HEK293 (cell line): ENCODE data around the gene RNASEH2A.

Experiments
- KLF8 ChIP-seq: fragments of 450-650 bp; formaldehyde crosslinking; IDR thresholded peaks from 2 replicates; pipeline ENCODE4 v1.5.1; 2016; ENCODE audit warnings: missing biosample characterization, missing genetic modification characterization
- MYNN ChIP-seq: fragments of 450-650 bp; formaldehyde crosslinking; IDR thresholded peaks from 2 replicates; pipeline ENCODE4 v1.5.1; 2016; ENCODE audit warnings: missing biosample characterization, missing genetic modification characterization, borderline replicate concordance
- YY1 ChIP-seq: fragments of 450-650 bp; formaldehyde crosslinking; IDR thresholded peaks from 2 replicates; pipeline ENCODE4 v1.5.1; 2018; ENCODE audit warnings: missing biosample characterization, missing genetic modification characterization
- ZFP37 ChIP-seq: fragments of 450-650 bp; formaldehyde crosslinking; IDR thresholded peaks from 2 replicates; pipeline ENCODE4 v1.5.1; 2016; ENCODE audit warnings: missing biosample characterization, missing genetic modification characterization
- ZIC2 ChIP-seq: fragments of 450-650 bp; formaldehyde crosslinking; IDR thresholded peaks from 2 replicates; pipeline ENCODE4 v1.5.1; 2016; ENCODE audit warnings: missing biosample characterization, missing genetic modification characterization
- ZNF112 ChIP-seq: fragments of 450-650 bp; formaldehyde crosslinking; IDR thresholded peaks from 2 replicates; pipeline ENCODE4 v1.5.0; 2017; ENCODE audit warnings: missing biosample characterization, missing genetic modification characterization
- ZNF302 ChIP-seq: fragments of 450-650 bp; formaldehyde crosslinking; IDR thresholded peaks from 2 replicates; pipeline ENCODE4 v1.5.1; 2016; ENCODE audit warnings: missing biosample characterization, missing genetic modification characterization, low read depth
- ZNF426 ChIP-seq: fragments of 450-650 bp; formaldehyde crosslinking; IDR thresholded peaks from 2 replicates; pipeline ENCODE4 v1.5.1; 2017; ENCODE audit warnings: missing biosample characterization, missing genetic modification characterization, mild to moderate bottlenecking, inconsistent platforms, moderate library complexity
- ZNF473 ChIP-seq: fragments of 450-650 bp; formaldehyde crosslinking; IDR thresholded peaks from 2 replicates; pipeline ENCODE4 v1.5.1; 2017; ENCODE audit warnings: missing biosample characterization, missing genetic modification characterization
- ZNF660 ChIP-seq: fragments of 450-650 bp; IDR thresholded peaks from 2 replicates; pipeline ENCODE4 v1.5.1; 2018; ENCODE audit warnings: missing biosample characterization, mild to moderate bottlenecking, missing genetic modification characterization
- ZNF76 ChIP-seq: fragments of 450-650 bp; formaldehyde crosslinking; IDR thresholded peaks from 2 replicates; pipeline ENCODE4; 2016; ENCODE audit warnings: low read depth, missing biosample characterization, missing genetic modification characterization, borderline replicate concordance
- TF ChIP-seq, protein P1 (sequence below): fragments of 450-650 bp; formaldehyde crosslinking; IDR thresholded peaks from 2 replicates; pipeline ENCODE4; 2016; ENCODE audit warnings: missing biosample characterization, missing genetic modification characterization
- TF ChIP-seq, protein P2 (sequence below): fragments of 450-650 bp; formaldehyde crosslinking; IDR thresholded peaks from 2 replicates; pipeline ENCODE4 v1.5.1; 2016; ENCODE audit warnings: missing biosample characterization, missing genetic modification characterization
- TF ChIP-seq, protein P3 (sequence below): fragments of 450-650 bp; formaldehyde crosslinking; IDR thresholded peaks from 2 replicates; pipeline ENCODE4 v1.5.1; 2016; ENCODE audit warnings: missing biosample characterization, missing genetic modification characterization, low read depth
- TF ChIP-seq, protein P4 (sequence below): fragments of 450-650 bp; formaldehyde crosslinking; IDR thresholded peaks from 2 replicates; pipeline ENCODE4 v1.5.1; 2017; ENCODE audit warnings: missing biosample characterization, missing genetic modification characterization
- TF ChIP-seq, protein P5 (sequence below): fragments of 450-650 bp; formaldehyde crosslinking; IDR thresholded peaks from 2 replicates; pipeline ENCODE4 v1.5.1; 2016; ENCODE audit warnings: missing biosample characterization, missing genetic modification characterization
- TF ChIP-seq, protein P6 (sequence below): fragments of 450-650 bp; formaldehyde crosslinking; IDR thresholded peaks from 2 replicates; pipeline ENCODE4 v1.5.1; 2016; ENCODE audit warnings: missing biosample characterization, missing genetic modification characterization
- TF ChIP-seq, protein P7 (sequence below): fragments of 450-650 bp; IDR thresholded peaks from 2 replicates; pipeline ENCODE4 v1.5.1; 2018; ENCODE audit warnings: missing biosample characterization, mild to moderate bottlenecking, missing genetic modification characterization
- TF ChIP-seq, protein P8 (sequence below): fragments of 450-650 bp; formaldehyde crosslinking; IDR thresholded peaks from 2 replicates; pipeline ENCODE4 v1.5.1; 2016; ENCODE audit warnings: missing biosample characterization, missing genetic modification characterization
- TF ChIP-seq, protein P9 (sequence below): IDR thresholded peaks from 2 replicates; pipeline ENCODE4 v1.6.1; 2011; ENCODE audit warnings: mild to moderate bottlenecking, low read depth, low read length, borderline replicate concordance

The RNASEH2A gene

DNA sequence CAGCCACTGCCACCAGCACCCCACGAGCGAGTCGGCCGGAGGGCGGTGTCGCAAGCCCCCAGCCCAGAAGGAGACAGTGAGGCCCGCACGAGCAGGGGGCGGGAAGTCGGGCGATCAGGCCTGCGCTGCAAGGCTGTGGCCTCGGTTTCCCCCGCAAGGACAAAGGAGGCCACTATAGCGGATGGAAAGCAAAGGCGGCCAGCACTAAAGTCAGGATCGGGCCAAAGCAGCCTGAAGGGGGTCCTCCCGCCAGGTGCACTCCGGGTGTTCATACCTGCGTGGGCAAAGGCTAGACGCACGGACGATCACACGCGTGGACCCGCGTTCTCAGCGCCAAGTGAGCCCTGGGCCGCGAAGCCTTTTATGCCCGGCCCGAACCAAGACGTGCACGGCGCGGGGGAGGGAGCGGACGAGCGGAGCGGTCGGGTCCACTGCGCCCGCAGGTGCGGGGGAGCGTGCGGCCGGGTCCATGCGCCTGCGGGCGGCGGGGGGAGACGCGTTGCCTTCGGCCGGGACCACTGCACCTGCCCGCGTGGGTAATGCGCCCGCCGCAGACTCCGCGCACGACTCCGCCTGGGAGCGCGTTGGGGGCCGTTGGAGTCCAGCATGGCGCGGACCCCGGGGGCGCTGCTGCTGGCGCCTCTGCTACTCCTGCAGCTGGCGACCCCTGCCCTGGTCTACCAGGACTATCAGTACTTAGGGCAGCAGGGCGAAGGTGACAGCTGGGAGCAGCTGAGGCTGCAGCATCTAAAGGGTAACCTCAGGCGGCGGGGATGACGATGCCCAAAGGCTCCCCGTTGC is 4.7 kb upstream of the RNASEH2A start, which contains the start of the genes PRDX2 and THSD8 (continued):
- TF ChIP-seq ZNF660 (tag by site-specific recombination) (peak; percentile 88), ZNF112 (no peak), ZIC2 (tag by site-specific recombination) (peak; percentile 74), YY1 (tag by site-specific recombination) (peak; percentile 66), KLF8 (tag by site-specific recombination) (peak; percentile 47; the same call in 1 of the 2 replicates), ZNF426 (tag by site-specific recombination) (no peak), ZFP37 (tag by site-specific recombination) (no peak; the same call in none of the 2 replicates), MYNN (no peak), ZNF473 (tag by site-specific recombination) (no peak), ZNF76 (tag by site-specific recombination) (peak; percentile 52; the same call in 1 of the 2 replicates), ZNF302 (no peak)
- TF ChIP-seq, protein P1, sequence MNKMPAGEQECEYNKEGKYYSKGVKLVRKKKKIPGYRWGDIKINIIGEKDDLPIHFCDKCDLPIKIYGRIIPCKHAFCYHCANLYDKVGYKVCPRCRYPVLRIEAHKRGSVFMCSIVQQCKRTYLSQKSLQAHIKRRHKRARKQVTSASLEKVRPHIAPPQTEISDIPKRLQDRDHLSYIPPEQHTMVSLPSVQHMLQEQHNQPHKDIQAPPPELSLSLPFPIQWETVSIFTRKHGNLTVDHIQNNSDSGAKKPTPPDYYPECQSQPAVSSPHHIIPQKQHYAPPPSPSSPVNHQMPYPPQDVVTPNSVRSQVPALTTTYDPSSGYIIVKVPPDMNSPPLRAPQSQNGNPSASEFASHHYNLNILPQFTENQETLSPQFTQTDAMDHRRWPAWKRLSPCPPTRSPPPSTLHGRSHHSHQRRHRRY (tag by site-specific recombination), result 0 out of 2 replicates have a peak, but pooled peaks have one; percentile 64
- TF ChIP-seq, protein P2, sequence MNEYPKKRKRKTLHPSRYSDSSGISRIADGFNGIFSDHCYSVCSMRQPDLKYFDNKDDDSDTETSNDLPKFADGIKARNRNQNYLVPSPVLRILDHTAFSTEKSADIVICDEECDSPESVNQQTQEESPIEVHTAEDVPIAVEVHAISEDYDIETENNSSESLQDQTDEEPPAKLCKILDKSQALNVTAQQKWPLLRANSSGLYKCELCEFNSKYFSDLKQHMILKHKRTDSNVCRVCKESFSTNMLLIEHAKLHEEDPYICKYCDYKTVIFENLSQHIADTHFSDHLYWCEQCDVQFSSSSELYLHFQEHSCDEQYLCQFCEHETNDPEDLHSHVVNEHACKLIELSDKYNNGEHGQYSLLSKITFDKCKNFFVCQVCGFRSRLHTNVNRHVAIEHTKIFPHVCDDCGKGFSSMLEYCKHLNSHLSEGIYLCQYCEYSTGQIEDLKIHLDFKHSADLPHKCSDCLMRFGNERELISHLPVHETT (tag by site-specific recombination), result no peak
- TF ChIP-seq, protein P3, sequence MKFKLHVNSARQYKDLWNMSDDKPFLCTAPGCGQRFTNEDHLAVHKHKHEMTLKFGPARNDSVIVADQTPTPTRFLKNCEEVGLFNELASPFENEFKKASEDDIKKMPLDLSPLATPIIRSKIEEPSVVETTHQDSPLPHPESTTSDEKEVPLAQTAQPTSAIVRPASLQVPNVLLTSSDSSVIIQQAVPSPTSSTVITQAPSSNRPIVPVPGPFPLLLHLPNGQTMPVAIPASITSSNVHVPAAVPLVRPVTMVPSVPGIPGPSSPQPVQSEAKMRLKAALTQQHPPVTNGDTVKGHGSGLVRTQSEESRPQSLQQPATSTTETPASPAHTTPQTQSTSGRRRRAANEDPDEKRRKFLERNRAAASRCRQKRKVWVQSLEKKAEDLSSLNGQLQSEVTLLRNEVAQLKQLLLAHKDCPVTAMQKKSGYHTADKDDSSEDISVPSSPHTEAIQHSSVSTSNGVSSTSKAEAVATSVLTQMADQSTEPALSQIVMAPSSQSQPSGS (tag by site-specific recombination), result no peak
- TF ChIP-seq, protein P4, sequence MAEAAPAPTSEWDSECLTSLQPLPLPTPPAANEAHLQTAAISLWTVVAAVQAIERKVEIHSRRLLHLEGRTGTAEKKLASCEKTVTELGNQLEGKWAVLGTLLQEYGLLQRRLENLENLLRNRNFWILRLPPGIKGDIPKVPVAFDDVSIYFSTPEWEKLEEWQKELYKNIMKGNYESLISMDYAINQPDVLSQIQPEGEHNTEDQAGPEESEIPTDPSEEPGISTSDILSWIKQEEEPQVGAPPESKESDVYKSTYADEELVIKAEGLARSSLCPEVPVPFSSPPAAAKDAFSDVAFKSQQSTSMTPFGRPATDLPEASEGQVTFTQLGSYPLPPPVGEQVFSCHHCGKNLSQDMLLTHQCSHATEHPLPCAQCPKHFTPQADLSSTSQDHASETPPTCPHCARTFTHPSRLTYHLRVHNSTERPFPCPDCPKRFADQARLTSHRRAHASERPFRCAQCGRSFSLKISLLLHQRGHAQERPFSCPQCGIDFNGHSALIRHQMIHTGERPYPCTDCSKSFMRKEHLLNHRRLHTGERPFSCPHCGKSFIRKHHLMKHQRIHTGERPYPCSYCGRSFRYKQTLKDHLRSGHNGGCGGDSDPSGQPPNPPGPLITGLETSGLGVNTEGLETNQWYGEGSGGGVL, result peak; percentile 30; the same call in 1 of the 2 replicates
- TF ChIP-seq, protein P5, sequence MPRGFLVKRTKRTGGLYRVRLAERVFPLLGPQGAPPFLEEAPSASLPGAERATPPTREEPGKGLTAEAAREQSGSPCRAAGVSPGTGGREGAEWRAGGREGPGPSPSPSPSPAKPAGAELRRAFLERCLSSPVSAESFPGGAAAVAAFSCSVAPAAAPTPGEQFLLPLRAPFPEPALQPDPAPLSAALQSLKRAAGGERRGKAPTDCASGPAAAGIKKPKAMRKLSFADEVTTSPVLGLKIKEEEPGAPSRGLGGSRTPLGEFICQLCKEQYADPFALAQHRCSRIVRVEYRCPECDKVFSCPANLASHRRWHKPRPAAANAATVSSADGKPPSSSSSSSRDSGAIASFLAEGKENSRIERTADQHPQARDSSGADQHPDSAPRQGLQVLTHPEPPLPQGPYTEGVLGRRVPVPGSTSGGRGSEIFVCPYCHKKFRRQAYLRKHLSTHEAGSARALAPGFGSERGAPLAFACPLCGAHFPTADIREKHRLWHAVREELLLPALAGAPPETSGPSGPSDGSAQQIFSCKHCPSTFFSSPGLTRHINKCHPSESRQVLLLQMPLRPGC, result peak; percentile 47; the same call in 1 of the 2 replicates
- TF ChIP-seq, protein P6, sequence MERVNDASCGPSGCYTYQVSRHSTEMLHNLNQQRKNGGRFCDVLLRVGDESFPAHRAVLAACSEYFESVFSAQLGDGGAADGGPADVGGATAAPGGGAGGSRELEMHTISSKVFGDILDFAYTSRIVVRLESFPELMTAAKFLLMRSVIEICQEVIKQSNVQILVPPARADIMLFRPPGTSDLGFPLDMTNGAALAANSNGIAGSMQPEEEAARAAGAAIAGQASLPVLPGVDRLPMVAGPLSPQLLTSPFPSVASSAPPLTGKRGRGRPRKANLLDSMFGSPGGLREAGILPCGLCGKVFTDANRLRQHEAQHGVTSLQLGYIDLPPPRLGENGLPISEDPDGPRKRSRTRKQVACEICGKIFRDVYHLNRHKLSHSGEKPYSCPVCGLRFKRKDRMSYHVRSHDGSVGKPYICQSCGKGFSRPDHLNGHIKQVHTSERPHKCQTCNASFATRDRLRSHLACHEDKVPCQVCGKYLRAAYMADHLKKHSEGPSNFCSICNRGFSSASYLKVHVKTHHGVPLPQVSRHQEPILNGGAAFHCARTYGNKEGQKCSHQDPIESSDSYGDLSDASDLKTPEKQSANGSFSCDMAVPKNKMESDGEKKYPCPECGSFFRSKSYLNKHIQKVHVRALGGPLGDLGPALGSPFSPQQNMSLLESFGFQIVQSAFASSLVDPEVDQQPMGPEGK, result peak; percentile 46; the same call in 1 of the 2 replicates
- TF ChIP-seq, protein P7, sequence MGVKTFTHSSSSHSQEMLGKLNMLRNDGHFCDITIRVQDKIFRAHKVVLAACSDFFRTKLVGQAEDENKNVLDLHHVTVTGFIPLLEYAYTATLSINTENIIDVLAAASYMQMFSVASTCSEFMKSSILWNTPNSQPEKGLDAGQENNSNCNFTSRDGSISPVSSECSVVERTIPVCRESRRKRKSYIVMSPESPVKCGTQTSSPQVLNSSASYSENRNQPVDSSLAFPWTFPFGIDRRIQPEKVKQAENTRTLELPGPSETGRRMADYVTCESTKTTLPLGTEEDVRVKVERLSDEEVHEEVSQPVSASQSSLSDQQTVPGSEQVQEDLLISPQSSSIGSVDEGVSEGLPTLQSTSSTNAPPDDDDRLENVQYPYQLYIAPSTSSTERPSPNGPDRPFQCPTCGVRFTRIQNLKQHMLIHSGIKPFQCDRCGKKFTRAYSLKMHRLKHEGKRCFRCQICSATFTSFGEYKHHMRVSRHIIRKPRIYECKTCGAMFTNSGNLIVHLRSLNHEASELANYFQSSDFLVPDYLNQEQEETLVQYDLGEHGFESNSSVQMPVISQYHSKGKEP, result peak; percentile 63; the same call in 1 of the 2 replicates
- TF ChIP-seq, protein P8, sequence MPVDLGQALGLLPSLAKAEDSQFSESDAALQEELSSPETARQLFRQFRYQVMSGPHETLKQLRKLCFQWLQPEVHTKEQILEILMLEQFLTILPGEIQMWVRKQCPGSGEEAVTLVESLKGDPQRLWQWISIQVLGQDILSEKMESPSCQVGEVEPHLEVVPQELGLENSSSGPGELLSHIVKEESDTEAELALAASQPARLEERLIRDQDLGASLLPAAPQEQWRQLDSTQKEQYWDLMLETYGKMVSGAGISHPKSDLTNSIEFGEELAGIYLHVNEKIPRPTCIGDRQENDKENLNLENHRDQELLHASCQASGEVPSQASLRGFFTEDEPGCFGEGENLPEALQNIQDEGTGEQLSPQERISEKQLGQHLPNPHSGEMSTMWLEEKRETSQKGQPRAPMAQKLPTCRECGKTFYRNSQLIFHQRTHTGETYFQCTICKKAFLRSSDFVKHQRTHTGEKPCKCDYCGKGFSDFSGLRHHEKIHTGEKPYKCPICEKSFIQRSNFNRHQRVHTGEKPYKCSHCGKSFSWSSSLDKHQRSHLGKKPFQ (tag by site-specific recombination), result peak; percentile 57; the same call in 1 of the 2 replicates
- TF ChIP-seq, protein P9, sequence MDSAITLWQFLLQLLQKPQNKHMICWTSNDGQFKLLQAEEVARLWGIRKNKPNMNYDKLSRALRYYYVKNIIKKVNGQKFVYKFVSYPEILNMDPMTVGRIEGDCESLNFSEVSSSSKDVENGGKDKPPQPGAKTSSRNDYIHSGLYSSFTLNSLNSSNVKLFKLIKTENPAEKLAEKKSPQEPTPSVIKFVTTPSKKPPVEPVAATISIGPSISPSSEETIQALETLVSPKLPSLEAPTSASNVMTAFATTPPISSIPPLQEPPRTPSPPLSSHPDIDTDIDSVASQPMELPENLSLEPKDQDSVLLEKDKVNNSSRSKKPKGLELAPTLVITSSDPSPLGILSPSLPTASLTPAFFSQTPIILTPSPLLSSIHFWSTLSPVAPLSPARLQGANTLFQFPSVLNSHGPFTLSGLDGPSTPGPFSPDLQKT, result no peak
